Head of caudate nucleus (tissue), 42 donors: ENCODE measurements around the gene PUS7L.

Experiments
- DNase-seq, 42 donors: peaks; one replicate each; pipeline versions ENCODE4 v3.0.0 to v3.0.0-alpha.2; 2020 to 2021; ENCODE audit warnings: mixed read lengths in 7 of 42
- intact Hi-C: fragments of 100-400 bp; cut with DNase I; formaldehyde crosslinking; loops from one replicate; pipeline ENCODE4 v1.15.0; 2022

Gene PUS7L

GRCh38 chr12:43758728-43759563 is at the start of gene PUS7L, which contains the start of gene IRAK4:
Gene PUS7L (minus strand): TSS chr12:43758790. CDS start chr12:43755245, 3,545 bp downstream.
Gene IRAK4 (plus strand): TSS chr12:43758951. CDS start chr12:43768112, 9,161 bp downstream.
- DNase-seq = peak; percentile 89 to 98 (median 95)
- intact Hi-C loops = loop anchor here (5.0 to 10.0 kb wide), 2 partner anchors 48 to 126 kb away; partner anchors contain the start of gene TWF1

GRCh38 chr12:43807386-43807785 is 48.8 kb upstream of the PUS7L start:
- intact Hi-C loops = loop anchor here (5.0 kb wide), 1 partner anchor 50 kb away; the partner anchor contains the start of genes IRAK4 and PUS7L

GRCh38 chr12:43806737-43807072 is 48.1 kb upstream of the PUS7L start:
- DNase-seq = no peak
- intact Hi-C loops = loop anchor here (5.0 kb wide), 1 partner anchor 49 kb away; the partner anchor contains the start of genes IRAK4 and PUS7L

More at GRCh38 chr12:43807386-43807785, 48.8 kb upstream of the PUS7L start:
- no peak for DNase-seq

GRCh38 chr12:43805860-43806736 is 47.5 kb upstream of the PUS7L start, which contains the start of gene TWF1:
Gene TWF1 (minus strand): TSS chr12:43806317. CDS start chr12:43806245, 72 bp downstream.
- peak; percentile 66 to 94 (median 89) for DNase-seq
- intact Hi-C loops = loop anchor here (5.0 kb wide), 1 partner anchor 49 kb away; the partner anchor contains the start of genes IRAK4 and PUS7L

- DNase-seq = no peak
These were observed 46.7 kb upstream of the PUS7L start for GRCh38 chr12:43805149-43805859.

GRCh38 chr12:43797561-43798217 is 39.1 kb upstream of the PUS7L start:
- intact Hi-C loops = no loop called here
- DNase-seq = no peak

More at GRCh38 chr12:43805149-43805859, 46.7 kb upstream of the PUS7L start:
- intact Hi-C loops = loop anchor here (5.0 kb wide), 1 partner anchor 48 kb away; the partner anchor contains the start of genes IRAK4 and PUS7L

- intact Hi-C loops = no loop called here
- no peak for DNase-seq
These were observed 37.2 kb upstream of the PUS7L start for GRCh38 chr12:43795716-43796280.

GRCh38 chr12:43789941-43790340 is 31.4 kb upstream of the PUS7L start:
- DNase-seq = no peak
- intact Hi-C loops = no loop called here

GRCh38 chr12:43786899-43787693 is 28.5 kb upstream of the PUS7L start:
- DNase-seq = no peak
- intact Hi-C loops = no loop called here

GRCh38 chr12:43776498-43776897 is 17.9 kb upstream of the PUS7L start:
- intact Hi-C loops = no loop called here
- peak in 4 of 42 donors; percentile 10 to 46 (median 14) for DNase-seq

- no peak for DNase-seq
These were observed 7.7 kb upstream of the PUS7L start for GRCh38 chr12:43766291-43766690.

GRCh38 chr12:43764528-43764927 is 5.9 kb upstream of the PUS7L start:
- no peak for DNase-seq
- intact Hi-C loops = no loop called here

More at GRCh38 chr12:43766291-43766690, 7.7 kb upstream of the PUS7L start:
- intact Hi-C loops = no loop called here

GRCh38 chr12:43763769-43764168 is 5.2 kb upstream of the PUS7L start:
- no peak for DNase-seq
- intact Hi-C loops = no loop called here

- intact Hi-C loops = no loop called here
- DNase-seq = no peak
These were observed 4.0 kb upstream of the PUS7L start for GRCh38 chr12:43762596-43762995.

- no peak for DNase-seq
- intact Hi-C loops = no loop called here
These were observed 2.9 kb upstream of the PUS7L start for GRCh38 chr12:43761500-43761899.

GRCh38 chr12:43760396-43760795 is 1.8 kb upstream of the PUS7L start:
- DNase-seq = no peak
- intact Hi-C loops = no loop called here

GRCh38 chr12:43758247-43758727 is 303 bp downstream of the PUS7L start:
- DNase-seq = peak in 41 of 42 donors; percentile 12 to 81 (median 50)

More at GRCh38 chr12:43758247-43758727, 303 bp downstream of the PUS7L start:
- intact Hi-C loops = loop anchor here (5.0 to 10.0 kb wide), 2 partner anchors 49 to 127 kb away; partner anchors contain the start of gene TWF1
